SK-N-SH (cell line): ENCODE results near the gene ARMC9. TPM values are rescaled to one million over a fixed set of nuclear protein-coding genes. Genes with fewer than 3 reads are reported as not detected.

Source experiments
- CTCF ChIA-PET: fragments of 300-600, 350-600 bp; formaldehyde crosslinking; extraction: SDS; loops from one replicate; lab custom pipeline; 2021; lab: Yijun Ruan, JAX
- POLR2A ChIA-PET: fragments of 350-600 bp; sonication (Branson Sonifier 250); formaldehyde crosslinking; extraction: SDS; loops from one replicate; lab custom pipeline; 2020; ENCODE audit warnings: antibody characterized with exemption, inconsistent platforms; lab: Yijun Ruan, JAX
- DNase-seq: peaks from one replicate; pipeline ENCODE4 v3.0.0; 2012
- H2AFZ ChIP-seq: fragments of 200-600 bp; sonication (generic); 2 replicates; pipeline ENCODE4 v1.8.1; 2016; ENCODE audit warnings: antibody characterized with exemption, mild to moderate bottlenecking, low read depth
- H3F3A ChIP-seq: fragments of 200-600 bp; sonication (generic); replicated peaks from 2 replicates; pipeline ENCODE3; 2016; ENCODE audit warnings: antibody characterized with exemption, mild to moderate bottlenecking; ENCODE audit not compliant: insufficient read depth
- H3K27ac ChIP-seq, 2 experiments: fragments of 200-500 bp in 1 of 2; fragments of 200-600 bp in 1 of 2; sonication (Bioruptor generic) in 1 of 2; sonication (generic), shearing (Covaris generic) in 1 of 2; 2 replicates each; pipeline versions ENCODE4 v1.5.1 to v1.6.1; 2014 to 2016; ENCODE audit warnings: low read depth in 2 of 2, inconsistent platforms in 1 of 2, low read length in 1 of 2, mild to moderate bottlenecking in 1 of 2, mixed read lengths in 1 of 2
- H3K27me3 ChIP-seq: fragments of 200-600 bp; sonication (generic), shearing (Covaris generic); 2 replicates; pipeline ENCODE4 v1.6.1; 2016; ENCODE audit warnings: mixed run types; ENCODE audit not compliant: insufficient read depth
- H3K36me3 ChIP-seq, 2 experiments: fragments of 200-500 bp in 1 of 2; fragments of 200-600 bp in 1 of 2; sonication (Bioruptor generic) in 1 of 2; sonication (generic) in 1 of 2; replicated peaks in 1 of 2; 2 replicates each; pipeline versions ENCODE3 to v1.5.1; 2014 to 2016; ENCODE audit warnings: low read length in 1 of 2, mild to moderate bottlenecking in 1 of 2; ENCODE audit not compliant: insufficient read depth in 2 of 2, control insufficient read depth in 1 of 2
- H3K4me1 ChIP-seq, 2 experiments: fragments of 200-500 bp in 1 of 2; fragments of 200-600 bp in 1 of 2; sonication (Bioruptor generic) in 1 of 2; sonication (generic), shearing (Covaris generic) in 1 of 2; 2 replicates each; pipeline versions ENCODE4 v1.5.1 to v1.6.1; 2014 to 2016; ENCODE audit warnings: low read depth in 1 of 2, low read length in 1 of 2, mixed run types in 1 of 2; ENCODE audit not compliant: insufficient read depth in 2 of 2, control insufficient read depth in 1 of 2
- H3K4me2 ChIP-seq: fragments of 200-600 bp; sonication (generic), shearing (Covaris generic); 2 replicates; pipeline ENCODE4 v1.6.1; 2017; ENCODE audit warnings: mixed run types
- H3K4me3 ChIP-seq, 2 experiments: fragments of 200-500 bp in 1 of 2; fragments of 200-600 bp in 1 of 2; sonication (Bioruptor generic) in 1 of 2; sonication (generic), shearing (Covaris generic) in 1 of 2; 2 replicates each; pipeline versions ENCODE4 v1.5.1 to v1.8.1; 2014 to 2016; ENCODE audit warnings: low read depth in 2 of 2, inconsistent platforms in 1 of 2, low read length in 1 of 2, mild to moderate bottlenecking in 1 of 2, mixed read lengths in 1 of 2, moderate library complexity in 1 of 2
- H3K79me2 ChIP-seq: fragments of 200-600 bp; sonication (generic); 2 replicates; pipeline ENCODE4 v1.8.1; 2017; ENCODE audit warnings: mild to moderate bottlenecking; ENCODE audit not compliant: insufficient read depth
- H3K9ac ChIP-seq: fragments of 200-600 bp; sonication (generic); 2 replicates; pipeline ENCODE4 v1.6.1; 2017; ENCODE audit warnings: mixed run types
- H3K9me2 ChIP-seq: fragments of 200-600 bp; sonication (generic); 2 replicates; pipeline ENCODE4 v1.6.1; 2017; ENCODE audit warnings: mixed run types
- H3K9me3 ChIP-seq: fragments of 200-600 bp; sonication (generic); 2 replicates; pipeline ENCODE4 v1.6.1; 2017; ENCODE audit warnings: mixed run types, mild to moderate bottlenecking, moderate library complexity
- H4K20me1 ChIP-seq: fragments of 200-600 bp; sonication (generic); 2 replicates; pipeline ENCODE4 v1.6.1; 2017; ENCODE audit warnings: mild to moderate bottlenecking, mixed run types; ENCODE audit not compliant: insufficient read depth
- CHD2 ChIP-seq: fragments of 150-350 bp; IDR thresholded peaks from 2 replicates; pipeline ENCODE4 v1.6.1; 2018; ENCODE audit warnings: low read length; ENCODE audit not compliant: partially characterized antibody
- ELF1 ChIP-seq: IDR thresholded peaks from 2 replicates; pipeline ENCODE4 v1.4.0; 2012
- EP300 ChIP-seq, 2 experiments: IDR thresholded peaks; 2 replicates each; pipeline versions ENCODE4 v1.4.0 to v1.6.1; 2012; ENCODE audit warnings: borderline replicate concordance in 1 of 2, low read depth in 1 of 2, low read length in 1 of 2
- FOSL2 ChIP-seq: IDR thresholded peaks from 2 replicates; pipeline ENCODE4 v1.4.0; 2012; ENCODE audit warnings: low read depth, mild to moderate bottlenecking, moderate library complexity, borderline replicate concordance
- FOXJ3 ChIP-seq: sonication (generic); formaldehyde crosslinking; IDR thresholded peaks from 2 replicates; pipeline ENCODE4 v1.5.1; 2020; ENCODE audit warnings: mild to moderate bottlenecking, missing genetic modification reagents
- GABPA ChIP-seq: IDR thresholded peaks from 2 replicates; pipeline ENCODE4 v1.4.0; 2012; ENCODE audit warnings: low read depth, mild to moderate bottlenecking
- GATA2 ChIP-seq: sonication (generic); formaldehyde crosslinking; IDR thresholded peaks from 2 replicates; pipeline ENCODE4 v1.5.0; 2020; ENCODE audit warnings: mild to moderate bottlenecking, missing genetic modification reagents
- NFIC ChIP-seq: IDR thresholded peaks from 2 replicates; pipeline ENCODE4 v1.4.0; 2012; ENCODE audit warnings: borderline replicate concordance
- NRF1 ChIP-seq: IDR thresholded peaks from 2 replicates; pipeline ENCODE4 v1.6.1; 2012; ENCODE audit warnings: low read depth, mild to moderate bottlenecking, low read length
- POLR2AphosphoS5 ChIP-seq: IDR thresholded peaks from 2 replicates; pipeline ENCODE4 v1.6.1; 2012; ENCODE audit warnings: low read depth, low read length
- RAD21 ChIP-seq: IDR thresholded peaks from 2 replicates; pipeline ENCODE4 v1.6.1; 2012; ENCODE audit warnings: mild to moderate bottlenecking, low read length
- RFX5 ChIP-seq: IDR thresholded peaks from 2 replicates; pipeline ENCODE4 v1.6.1; 2012; ENCODE audit warnings: mild to moderate bottlenecking, improper control_type of control experiment, low read length
- SMC3 ChIP-seq: IDR thresholded peaks from 2 replicates; pipeline ENCODE4 v1.6.1; 2012; ENCODE audit warnings: low read depth, low read length, improper control_type of control experiment
- YY1 ChIP-seq: IDR thresholded peaks from 2 replicates; pipeline ENCODE4 v1.4.0; 2012; ENCODE audit warnings: low read depth, mild to moderate bottlenecking
- WGBS: methylation state at CpG from one replicate; pipeline ENCODE4 v1.1.6; 2017; ENCODE audit warnings: low lambda C conversion rate; 5-methylcytosine and 5-hydroxymethylcytosine counted together
- polyA plus RNA-seq, 3 experiments: library from polyadenylated mRNA; depleted of rRNA; stranded (reverse); fragments of >200 nt; gene quantifications; 2 replicates each; pipeline ENCODE4 v1.2.3, GENCODE V29; 2012
- TF ChIP-seq, protein P1 (sequence below): IDR thresholded peaks from 2 replicates; pipeline ENCODE4 v1.4.0; 2012; ENCODE audit warnings: low read depth, borderline replicate concordance
- TF ChIP-seq, protein P2 (sequence below): IDR thresholded peaks from 2 replicates; pipeline ENCODE4 v1.4.0; 2012; ENCODE audit warnings: low read depth, borderline replicate concordance
- TF ChIP-seq, protein P3 (sequence below): fragments of 150-350 bp; IDR thresholded peaks from 2 replicates; pipeline ENCODE4 v1.6.1; 2016; ENCODE audit warnings: mild to moderate bottlenecking, low read depth, low read length
- TF ChIP-seq, protein P4 (sequence below): fragments of 200-600 bp; sonication (generic); IDR thresholded peaks from 2 replicates; pipeline ENCODE4 v1.6.1; 2017; ENCODE audit warnings: antibody characterized with exemption, mild to moderate bottlenecking, moderate library complexity

Gene ARMC9
- polyA plus RNA-seq, 1 of the 3 experiments (the other 2 are of a cell fraction), result 25.3 TPM

DNA sequence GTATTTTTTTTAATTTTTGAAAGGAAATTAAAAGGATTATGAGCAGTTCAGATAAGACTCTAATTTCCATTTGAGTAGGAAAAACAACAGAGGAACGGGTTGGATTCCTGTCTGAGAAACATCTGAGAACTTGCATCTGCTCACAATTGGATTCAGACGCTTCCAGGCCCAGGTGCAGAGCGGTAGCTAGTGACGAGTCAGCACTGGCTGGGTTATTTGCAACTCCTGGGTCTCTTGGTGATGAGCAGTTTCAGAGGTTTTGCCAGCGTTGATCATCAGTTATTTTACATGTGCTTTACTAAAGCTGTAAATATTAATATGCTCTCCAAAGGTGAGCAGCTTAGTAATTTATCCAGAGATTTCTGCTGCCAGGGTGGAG lies 158.0 kb downstream of the ARMC9 start:
- DNase-seq, result no peak
- ChIA-PET POLR2A (interaction anchor here (1.5 kb wide), 1 partner anchor 9 kb away, joined by 7 read pairs; no protein-coding TSS in a partner anchor), CTCF (interaction anchor here (0.8 to 2.1 kb wide), 8 partner anchors 10 to 303 kb away, joined by 3 to 7 read pairs (median 4); no protein-coding TSS in a partner anchor)
- H3K36me3 ChIP-seq, result no peaks in the 10 kb centered on the region
- H3K27ac ChIP-seq, result peak overlapping the region in 1 of 2 experiments; percentile 86; a peak in 2 of 4 replicates
- H3K9me3 ChIP-seq, result no peaks in the 10 kb centered on the region
- no peak overlapping the region for H2AFZ ChIP-seq
- H3K4me3 ChIP-seq, result no peak overlapping the region
- 80% methylated on average over 5 of the region's 5 CpGs for WGBS
- no peaks in the 10 kb centered on the region for H3F3A ChIP-seq
- peaks cover 0 to 51% of the 10 kb centered on the region in 2 experiments; a peak in 2 of 4 replicates for H3K4me1 ChIP-seq
- H3K9ac ChIP-seq, result no peak overlapping the region
- H3K9me2 ChIP-seq, result no peaks in the 10 kb centered on the region
- H3K4me2 ChIP-seq, result no peak overlapping the region
- TF ChIP-seq SMC3 (no peak), NRF1 (no peak), YY1 (no peak), FOSL2 (no peak), GATA2 (no peak)
- TF ChIP-seq, protein P1, sequence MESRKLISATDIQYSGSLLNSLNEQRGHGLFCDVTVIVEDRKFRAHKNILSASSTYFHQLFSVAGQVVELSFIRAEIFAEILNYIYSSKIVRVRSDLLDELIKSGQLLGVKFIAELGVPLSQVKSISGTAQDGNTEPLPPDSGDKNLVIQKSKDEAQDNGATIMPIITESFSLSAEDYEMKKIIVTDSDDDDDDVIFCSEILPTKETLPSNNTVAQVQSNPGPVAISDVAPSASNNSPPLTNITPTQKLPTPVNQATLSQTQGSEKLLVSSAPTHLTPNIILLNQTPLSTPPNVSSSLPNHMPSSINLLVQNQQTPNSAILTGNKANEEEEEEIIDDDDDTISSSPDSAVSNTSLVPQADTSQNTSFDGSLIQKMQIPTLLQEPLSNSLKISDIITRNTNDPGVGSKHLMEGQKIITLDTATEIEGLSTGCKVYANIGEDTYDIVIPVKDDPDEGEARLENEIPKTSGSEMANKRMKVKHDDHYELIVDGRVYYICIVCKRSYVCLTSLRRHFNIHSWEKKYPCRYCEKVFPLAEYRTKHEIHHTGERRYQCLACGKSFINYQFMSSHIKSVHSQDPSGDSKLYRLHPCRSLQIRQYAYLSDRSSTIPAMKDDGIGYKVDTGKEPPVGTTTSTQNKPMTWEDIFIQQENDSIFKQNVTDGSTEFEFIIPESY, result no peak
- H3K27me3 ChIP-seq, result no peaks in the 10 kb centered on the region
- no peaks in the 10 kb centered on the region for H4K20me1 ChIP-seq
- H3K79me2 ChIP-seq, result no peaks in the 10 kb centered on the region

DNA sequence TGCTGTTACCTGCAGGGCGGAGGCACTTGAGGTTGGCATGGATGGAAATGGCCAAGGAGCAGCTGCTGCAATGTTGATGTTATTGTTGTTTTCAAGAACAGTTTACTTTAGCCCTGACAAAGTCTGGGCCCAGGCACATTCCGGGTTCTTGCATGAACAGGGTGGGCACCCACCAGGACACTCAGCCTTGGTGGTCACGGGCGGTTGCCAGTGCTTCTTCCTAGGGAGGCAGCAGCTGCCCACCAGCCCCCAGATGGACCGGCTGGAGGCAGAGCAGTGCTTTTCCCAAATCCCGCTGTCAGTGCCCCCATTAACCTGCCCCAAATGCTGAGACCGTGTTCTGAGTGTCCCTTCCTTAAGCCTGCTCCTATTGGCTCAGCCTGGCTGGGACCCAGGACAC lies 158.6 kb downstream of the ARMC9 start:
- Histone ChIP-seq H3K9me2 (no peaks in the 10 kb centered on the region), H3K27me3 (no peaks in the 10 kb centered on the region), H3K36me3 (no peaks in the 10 kb centered on the region), H3K9me3 (no peaks in the 10 kb centered on the region), H3K4me3 (no peak overlapping the region), H3K27ac (peak overlapping the region in 1 of 2 experiments; percentile 86; a peak in 2 of 4 replicates), H3K4me2 (no peak overlapping the region), H3K9ac (no peak overlapping the region), H2AFZ (no peak overlapping the region), H3F3A (no peaks in the 10 kb centered on the region), H3K4me1 (peaks cover 0 to 51% of the 10 kb centered on the region in 2 experiments; a peak in 2 of 4 replicates), H3K79me2 (no peaks in the 10 kb centered on the region), H4K20me1 (no peaks in the 10 kb centered on the region)
- WGBS, result 93% methylated on average over 5 of the region's 7 CpGs
- ChIA-PET CTCF (interaction anchor here (0.9 to 2.1 kb wide), 5 partner anchors 10 to 130 kb away, joined by 3 to 7 read pairs (median 4); no protein-coding TSS in a partner anchor), POLR2A (interaction anchor here (1.5 kb wide), 1 partner anchor 8 kb away, joined by 7 read pairs; no protein-coding TSS in a partner anchor)
- TF ChIP-seq GABPA (no peak), NFIC (no peak), RFX5 (no peak), CHD2 (no peak), NRF1 (no peak), GATA2 (no peak), ELF1 (no peak), FOXJ3 (no peak), POLR2AphosphoS5 (no peak), RAD21 (no peak), EP300 (IDR thresholded peaks at IDR 0.05; ENCODE audit: borderline replicate concordance in 1 of 2, low read depth in 1 of 2, low read length in 1 of 2) (no peak)
- TF ChIP-seq, protein P1, result no peak
- TF ChIP-seq, protein P2, sequence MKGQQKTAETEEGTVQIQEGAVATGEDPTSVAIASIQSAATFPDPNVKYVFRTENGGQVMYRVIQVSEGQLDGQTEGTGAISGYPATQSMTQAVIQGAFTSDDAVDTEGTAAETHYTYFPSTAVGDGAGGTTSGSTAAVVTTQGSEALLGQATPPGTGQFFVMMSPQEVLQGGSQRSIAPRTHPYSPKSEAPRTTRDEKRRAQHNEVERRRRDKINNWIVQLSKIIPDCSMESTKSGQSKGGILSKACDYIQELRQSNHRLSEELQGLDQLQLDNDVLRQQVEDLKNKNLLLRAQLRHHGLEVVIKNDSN, result no peak
- TF ChIP-seq, protein P3, sequence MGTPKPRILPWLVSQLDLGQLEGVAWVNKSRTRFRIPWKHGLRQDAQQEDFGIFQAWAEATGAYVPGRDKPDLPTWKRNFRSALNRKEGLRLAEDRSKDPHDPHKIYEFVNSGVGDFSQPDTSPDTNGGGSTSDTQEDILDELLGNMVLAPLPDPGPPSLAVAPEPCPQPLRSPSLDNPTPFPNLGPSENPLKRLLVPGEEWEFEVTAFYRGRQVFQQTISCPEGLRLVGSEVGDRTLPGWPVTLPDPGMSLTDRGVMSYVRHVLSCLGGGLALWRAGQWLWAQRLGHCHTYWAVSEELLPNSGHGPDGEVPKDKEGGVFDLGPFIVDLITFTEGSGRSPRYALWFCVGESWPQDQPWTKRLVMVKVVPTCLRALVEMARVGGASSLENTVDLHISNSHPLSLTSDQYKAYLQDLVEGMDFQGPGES, result no peak
- TF ChIP-seq, protein P4, sequence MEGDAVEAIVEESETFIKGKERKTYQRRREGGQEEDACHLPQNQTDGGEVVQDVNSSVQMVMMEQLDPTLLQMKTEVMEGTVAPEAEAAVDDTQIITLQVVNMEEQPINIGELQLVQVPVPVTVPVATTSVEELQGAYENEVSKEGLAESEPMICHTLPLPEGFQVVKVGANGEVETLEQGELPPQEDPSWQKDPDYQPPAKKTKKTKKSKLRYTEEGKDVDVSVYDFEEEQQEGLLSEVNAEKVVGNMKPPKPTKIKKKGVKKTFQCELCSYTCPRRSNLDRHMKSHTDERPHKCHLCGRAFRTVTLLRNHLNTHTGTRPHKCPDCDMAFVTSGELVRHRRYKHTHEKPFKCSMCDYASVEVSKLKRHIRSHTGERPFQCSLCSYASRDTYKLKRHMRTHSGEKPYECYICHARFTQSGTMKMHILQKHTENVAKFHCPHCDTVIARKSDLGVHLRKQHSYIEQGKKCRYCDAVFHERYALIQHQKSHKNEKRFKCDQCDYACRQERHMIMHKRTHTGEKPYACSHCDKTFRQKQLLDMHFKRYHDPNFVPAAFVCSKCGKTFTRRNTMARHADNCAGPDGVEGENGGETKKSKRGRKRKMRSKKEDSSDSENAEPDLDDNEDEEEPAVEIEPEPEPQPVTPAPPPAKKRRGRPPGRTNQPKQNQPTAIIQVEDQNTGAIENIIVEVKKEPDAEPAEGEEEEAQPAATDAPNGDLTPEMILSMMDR, result no peak
- DNase-seq, result no peak
